NOMO-1 treated with DMSO at 0.1 percent for 48 hours (cell line): Measurements from ENCODE around the gene STK25.
"Not testable (repeated sequence)": the region's sequence is repeated elsewhere in the genome, so short reads cannot be mapped to it uniquely, and the experiment has no call there.

ENCODE experiments used
- DNase-seq: peaks from one replicate; lab custom pipeline; 2025; ENCODE audit not compliant: unreplicated experiment; lab: John Stamatoyannopoulos, UW

The STK25 gene

GRCh38 chr2:241540401-241540770, 32.0 kb upstream of the STK25 start:
- DNase-seq: no peak

DNA sequence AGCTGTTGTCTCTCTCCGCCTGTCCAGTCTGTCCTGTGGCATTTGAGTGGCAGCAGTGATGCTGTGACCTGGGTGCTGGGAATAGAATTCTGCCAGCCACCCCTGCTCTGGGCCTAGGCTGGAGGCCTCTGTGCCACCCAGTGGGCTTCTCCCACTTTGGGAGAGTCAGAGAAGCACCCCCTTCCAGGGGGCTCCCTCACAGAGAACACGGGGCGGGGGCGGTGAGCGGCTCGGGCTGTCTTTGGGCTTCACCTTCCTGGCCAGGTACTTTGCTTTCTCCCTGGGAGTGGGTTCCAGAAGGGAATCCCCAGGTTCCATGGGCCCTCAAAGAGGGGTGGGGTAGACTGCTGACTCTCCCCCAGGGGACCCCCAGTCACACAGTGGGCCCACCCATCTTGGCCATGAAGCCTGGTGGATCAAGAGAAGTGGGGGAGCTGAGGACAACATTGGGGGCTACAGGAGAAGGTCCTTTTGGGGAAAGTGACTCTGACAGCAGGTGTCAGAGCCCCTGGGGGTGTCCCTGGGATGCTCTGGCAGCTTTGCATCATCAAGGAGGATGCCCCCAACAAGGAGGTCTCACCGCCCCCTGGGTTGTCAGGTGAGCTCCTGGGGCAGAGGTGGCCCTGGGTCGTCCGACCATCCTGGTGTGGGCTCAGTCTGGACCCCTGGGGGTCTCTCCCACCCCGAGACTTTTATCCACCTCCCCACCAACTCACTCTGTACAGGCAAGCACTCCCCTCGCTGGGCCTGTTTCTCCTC, 31.4 kb upstream of the STK25 start:
- no peak for DNase-seq

GRCh38 chr2:241538838-241539615, 30.6 kb upstream of the STK25 start:
- no peak for DNase-seq

- DNase-seq: no peak
Observed at GRCh38 chr2:241535871-241536655, 27.7 kb upstream of the STK25 start.

- DNase-seq: no peak
Observed at GRCh38 chr2:241534701-241535375, 26.5 kb upstream of the STK25 start.

DNA sequence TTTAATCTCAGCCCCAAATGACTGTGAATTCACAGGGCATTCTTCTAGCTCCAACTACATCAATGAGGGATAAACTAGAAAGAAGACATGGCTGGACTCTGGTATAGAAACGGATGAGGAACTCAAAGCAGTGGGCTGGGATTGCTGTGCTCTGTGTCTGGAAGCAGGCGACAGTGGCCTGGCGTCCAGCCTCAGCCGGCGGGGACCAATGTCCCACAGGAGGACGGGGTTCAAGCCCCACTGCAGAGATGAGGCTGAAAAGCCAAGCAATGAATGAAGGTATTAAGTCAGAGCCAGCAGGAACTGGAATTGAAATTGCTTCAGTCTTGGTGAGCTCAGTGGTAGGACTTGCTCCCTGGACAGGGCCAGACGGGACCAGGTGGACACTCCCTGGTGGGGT, 25.9 kb upstream of the STK25 start:
- no peak for DNase-seq

DNA sequence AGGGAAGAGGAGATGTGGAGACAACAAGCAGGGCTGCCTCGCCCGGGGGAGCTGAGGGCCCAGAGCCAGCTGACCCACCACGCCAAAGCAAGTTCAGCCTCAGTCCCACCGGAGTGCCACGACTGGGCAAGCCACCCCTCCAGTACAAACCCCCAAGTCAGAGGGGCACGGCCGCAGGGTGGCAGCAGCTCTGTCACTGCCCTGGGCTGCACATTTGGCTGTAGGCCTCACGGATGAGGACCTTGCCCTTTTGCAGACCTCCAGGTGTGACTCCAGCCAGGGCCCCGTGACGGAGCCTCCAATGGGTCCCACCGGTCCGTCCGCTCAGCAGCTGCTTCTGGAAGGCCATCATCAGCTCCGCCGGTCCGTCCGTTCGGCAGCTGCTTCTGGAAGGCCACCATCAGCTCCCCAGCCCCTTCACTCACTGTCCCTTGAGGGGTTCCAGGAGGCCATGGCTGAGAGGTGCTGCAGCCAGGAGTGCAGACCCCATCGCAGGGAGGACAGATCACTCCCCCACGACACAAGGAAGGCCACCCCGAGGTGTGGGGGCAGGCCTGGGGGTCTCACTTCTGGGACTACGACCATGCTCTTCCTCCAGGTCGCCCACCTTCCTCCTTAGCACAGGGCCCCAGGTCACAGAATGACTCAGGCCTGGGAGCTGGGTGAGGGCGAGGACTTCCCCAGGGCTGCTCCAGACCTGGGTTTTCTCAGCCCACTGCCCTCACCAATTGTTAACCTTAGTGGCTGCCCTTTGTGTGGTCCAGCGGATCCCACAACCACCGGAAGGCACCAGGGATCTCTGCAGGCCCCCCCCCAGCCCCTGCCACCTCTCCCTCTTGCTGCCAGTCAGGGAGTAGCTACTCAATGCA, 24.6 kb upstream of the STK25 start:
- no peak for DNase-seq

DNA sequence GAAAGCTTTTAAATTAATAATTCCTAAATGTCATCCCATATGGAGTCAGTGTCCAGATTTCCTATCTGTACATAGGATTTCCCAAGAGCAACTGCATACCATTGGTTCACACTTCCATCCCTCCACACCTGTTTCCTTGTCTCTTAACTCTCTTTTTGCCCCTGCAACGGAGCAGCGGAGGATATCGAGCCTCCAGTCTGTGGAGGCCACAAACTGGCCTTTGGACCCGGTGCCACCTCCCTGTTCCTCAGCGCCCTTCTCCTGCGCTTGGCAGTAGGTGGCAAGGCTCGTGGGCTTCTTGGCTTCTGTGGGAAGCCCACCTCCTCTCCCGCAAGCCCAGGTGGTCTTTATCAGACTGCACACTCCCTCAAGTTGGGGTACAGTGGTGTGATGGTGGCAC, 23.8 kb upstream of the STK25 start:
- no peak for DNase-seq

- no peak for DNase-seq
Observed at GRCh38 chr2:241531161-241531722, 22.9 kb upstream of the STK25 start.

GRCh38 chr2:241530571-241530970, 22.2 kb upstream of the STK25 start:
- no peak for DNase-seq

DNA sequence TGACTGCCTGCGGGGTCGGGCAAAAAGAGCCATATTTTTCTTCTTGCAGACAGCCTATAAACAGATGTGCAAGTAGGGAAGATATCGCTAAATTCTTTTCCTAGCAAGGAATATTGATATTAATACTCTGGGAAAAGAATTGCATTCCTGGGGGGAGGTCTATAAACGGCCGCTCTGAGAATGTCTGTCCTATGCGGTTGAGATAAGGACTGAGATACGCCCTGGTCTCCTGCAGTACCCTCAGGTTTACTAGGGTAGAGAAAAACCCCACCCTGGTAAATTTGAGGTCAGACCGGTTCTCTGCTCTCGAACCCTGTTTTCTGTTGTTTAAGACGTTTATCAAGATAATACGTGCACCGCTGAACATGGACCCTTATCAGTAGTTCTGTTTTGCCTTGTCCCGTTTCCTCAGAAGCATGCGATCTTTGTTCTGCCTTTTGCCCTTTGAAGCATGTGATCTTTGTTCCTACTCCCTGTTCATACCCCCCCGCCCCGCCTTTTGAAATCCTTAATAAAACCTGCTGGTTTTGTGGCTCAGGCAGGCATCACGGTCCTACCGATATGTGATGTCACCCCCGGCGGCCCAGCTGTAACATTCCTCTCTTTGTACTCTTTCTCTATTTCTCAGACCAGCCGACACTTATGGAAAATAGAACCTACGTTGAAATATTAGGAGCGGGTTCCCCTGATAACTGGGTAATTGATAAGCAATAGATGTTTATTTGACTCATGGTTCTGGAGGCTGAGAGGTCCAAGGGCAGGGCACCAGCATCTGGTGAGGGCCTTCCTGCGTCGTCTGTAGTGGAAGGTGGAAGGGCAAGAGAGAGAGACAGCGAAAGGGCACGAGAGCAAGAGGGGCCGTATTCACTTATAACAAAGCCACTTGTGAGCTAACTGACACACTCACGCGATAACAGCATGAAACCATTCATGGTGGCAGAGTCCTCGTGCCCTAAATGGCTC, 17.7 kb upstream of the STK25 start:
- DNase-seq: not testable (repeated sequence)

- no peak for DNase-seq
Observed at GRCh38 chr2:241522477-241522876, 14.1 kb upstream of the STK25 start.

DNA sequence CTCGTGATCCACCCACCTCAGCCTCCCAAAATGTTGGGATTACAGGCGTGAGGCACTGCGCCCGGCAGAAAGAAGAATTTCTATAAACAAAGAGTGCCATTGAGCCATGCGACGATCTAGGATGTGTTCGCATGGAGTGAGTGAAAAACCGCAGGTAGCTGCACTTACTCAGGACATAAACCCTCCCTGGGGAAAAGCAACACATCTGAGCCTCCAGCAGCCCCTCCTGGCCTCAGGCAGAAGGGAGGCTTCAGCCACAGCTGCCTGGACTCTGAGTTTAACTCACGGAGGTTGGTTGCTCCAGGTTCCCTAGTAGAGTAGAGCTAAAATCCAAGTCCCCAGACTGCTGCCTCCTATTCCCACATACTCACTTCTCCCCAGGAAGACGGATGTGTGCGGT, 11.3 kb upstream of the STK25 start:
- DNase-seq: no peak

DNA sequence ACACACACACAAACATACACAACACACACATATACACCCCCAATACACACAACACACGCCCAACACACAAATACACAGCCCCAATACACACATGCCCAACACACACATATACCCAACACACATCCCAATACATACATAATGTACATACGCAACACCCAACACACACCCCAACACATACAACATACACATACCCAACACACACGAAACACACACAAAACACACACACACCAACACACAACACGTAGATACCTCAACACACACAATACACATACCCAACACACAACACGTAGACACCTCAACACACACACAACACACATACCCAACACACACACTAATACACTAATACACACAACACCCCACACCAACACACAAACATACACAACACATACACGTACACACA, 8.9 kb upstream of the STK25 start:
- DNase-seq: no peak

GRCh38 chr2:241516520-241516965, 8.2 kb upstream of the STK25 start:
- no peak for DNase-seq

- DNase-seq: no peak
Observed at GRCh38 chr2:241514986-241515737, 6.8 kb upstream of the STK25 start.

DNA sequence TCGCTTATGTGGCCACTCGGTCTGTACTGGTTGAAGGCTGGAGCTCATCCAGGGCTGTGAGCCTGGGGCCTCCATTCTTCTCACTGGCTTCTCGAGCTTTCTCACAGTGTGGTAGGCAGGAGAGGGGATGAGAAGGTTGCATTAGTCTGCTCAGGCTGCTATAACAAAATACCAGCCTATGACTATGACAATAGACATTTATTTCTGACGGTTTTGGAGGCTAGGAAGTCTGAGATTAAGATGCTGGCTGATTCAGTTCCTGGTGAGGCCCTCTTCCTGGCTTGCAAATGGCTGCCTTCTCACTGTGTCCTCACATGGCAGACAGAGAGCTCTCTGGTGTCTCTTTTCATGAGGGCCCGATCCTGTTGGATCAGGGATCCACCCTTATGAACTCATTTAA, 6.2 kb upstream of the STK25 start:
- no peak for DNase-seq
